Upper lobe of left lung (tissue), 4 donors: Measurements from ENCODE around the gene SDR39U1.

Source experiments
- POLR2A ChIP-seq, 4 donors: fragments of 450-650 bp; IDR thresholded peaks; one replicate each; pipeline ENCODE4 v1.5.1; 2016 to 2017; ENCODE audit warnings: antibody characterized with exemption in 4 of 4, mild to moderate bottlenecking in 2 of 4
- POLR2AphosphoS5 ChIP-seq, 2 donors: sonication (generic); formaldehyde crosslinking; IDR thresholded peaks; one replicate each; pipeline ENCODE4 v1.5.1; 2017; ENCODE audit warnings: antibody characterized with exemption in 2 of 2
- TF ChIP-seq, protein P1 (sequence below), 6 experiments: fragments of 450-650 bp in 4 of 6; fragments of 200-600 bp in 2 of 6; sonication (generic) in 2 of 6; IDR thresholded peaks; one replicate each; pipeline ENCODE4 v1.5.1; 2016 to 2019; ENCODE audit warnings: antibody characterized with exemption in 6 of 6

DNA sequence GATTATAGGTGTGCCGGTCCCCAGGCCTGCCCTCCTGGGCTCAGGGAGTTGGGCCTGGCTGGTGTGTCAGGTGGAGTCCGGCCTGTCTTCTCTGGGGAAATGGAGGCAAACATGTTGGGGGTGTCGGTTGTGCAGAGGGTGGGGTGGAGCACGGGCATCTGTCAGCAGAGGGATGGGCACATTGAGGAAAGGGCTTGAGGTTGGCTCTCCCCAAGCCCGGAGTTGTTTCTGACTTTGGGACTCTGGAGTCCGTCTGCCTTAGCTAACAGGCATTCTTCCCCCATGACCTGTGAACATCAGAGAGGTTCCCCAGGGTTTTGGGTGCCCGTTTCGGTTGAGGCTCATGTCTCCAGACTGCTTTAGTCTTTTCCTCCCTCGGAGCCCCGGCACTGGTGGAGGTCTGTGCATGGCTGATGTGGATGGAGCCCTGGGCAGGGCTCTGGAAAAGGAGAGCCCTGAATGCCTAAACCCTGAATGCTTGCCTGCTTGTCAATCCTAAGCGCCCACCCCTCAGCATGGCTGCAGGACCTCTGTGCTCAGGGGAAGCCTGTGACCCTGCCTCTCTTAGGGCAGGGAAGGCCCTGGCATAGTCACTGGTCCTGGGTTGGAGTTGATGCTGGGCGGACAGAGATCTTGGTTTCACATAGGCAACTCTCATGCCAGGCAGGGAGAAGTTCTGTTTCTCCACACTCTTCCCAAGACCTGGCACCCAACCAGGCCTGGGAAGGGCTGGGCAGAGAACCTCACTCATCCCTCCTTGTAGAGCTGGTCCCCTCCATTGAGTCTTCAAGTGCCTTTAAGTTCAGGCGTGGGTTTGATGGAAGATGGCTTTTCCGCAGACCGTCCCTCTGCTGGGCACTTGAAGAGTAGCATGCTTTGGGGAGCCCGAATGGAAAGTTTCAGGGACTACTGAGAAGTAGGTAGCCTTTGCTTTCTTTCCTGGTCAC, 30.9 kb downstream of the SDR39U1 start:
- TF ChIP-seq, protein P1, sequence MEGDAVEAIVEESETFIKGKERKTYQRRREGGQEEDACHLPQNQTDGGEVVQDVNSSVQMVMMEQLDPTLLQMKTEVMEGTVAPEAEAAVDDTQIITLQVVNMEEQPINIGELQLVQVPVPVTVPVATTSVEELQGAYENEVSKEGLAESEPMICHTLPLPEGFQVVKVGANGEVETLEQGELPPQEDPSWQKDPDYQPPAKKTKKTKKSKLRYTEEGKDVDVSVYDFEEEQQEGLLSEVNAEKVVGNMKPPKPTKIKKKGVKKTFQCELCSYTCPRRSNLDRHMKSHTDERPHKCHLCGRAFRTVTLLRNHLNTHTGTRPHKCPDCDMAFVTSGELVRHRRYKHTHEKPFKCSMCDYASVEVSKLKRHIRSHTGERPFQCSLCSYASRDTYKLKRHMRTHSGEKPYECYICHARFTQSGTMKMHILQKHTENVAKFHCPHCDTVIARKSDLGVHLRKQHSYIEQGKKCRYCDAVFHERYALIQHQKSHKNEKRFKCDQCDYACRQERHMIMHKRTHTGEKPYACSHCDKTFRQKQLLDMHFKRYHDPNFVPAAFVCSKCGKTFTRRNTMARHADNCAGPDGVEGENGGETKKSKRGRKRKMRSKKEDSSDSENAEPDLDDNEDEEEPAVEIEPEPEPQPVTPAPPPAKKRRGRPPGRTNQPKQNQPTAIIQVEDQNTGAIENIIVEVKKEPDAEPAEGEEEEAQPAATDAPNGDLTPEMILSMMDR (IDR thresholded peaks at IDR 0.05) = peak; percentile 61 to 77 (median 66)
- TF ChIP-seq POLR2AphosphoS5 (IDR thresholded peaks at IDR 0.05) = no peak
- no peak for TF ChIP-seq POLR2A (IDR thresholded peaks at IDR 0.05)
